GM18499 (cell line): Measurements from ENCODE around the gene PALLD.
"Not testable (repeated sequence)": the region's sequence is repeated elsewhere in the genome, so short reads cannot be mapped to it uniquely, and the experiment has no call there.

Experiments
- ATAC-seq: cut with Tn5 transposase; IDR thresholded peaks from one replicate; pipeline ENCODE4 v1.9.1; 2021; ENCODE audit warnings: moderate number of reproducible peaks; ENCODE audit not compliant: insufficient read depth, unreplicated experiment

PALLD gene

GRCh38 chr4:168496834-168497233 lies at the start of gene PALLD:
Gene PALLD (plus strand): TSS chr4:168497052.
- ATAC-seq: no peak

- not testable (repeated sequence) for ATAC-seq
These were observed 47.8 kb upstream of the PALLD start for GRCh38 chr4:168449063-168449462.

GRCh38 chr4:168449719-168450452 lies 47.0 kb upstream of the PALLD start:
- no peak for ATAC-seq

- no peak for ATAC-seq
These were observed 45.5 kb upstream of the PALLD start for GRCh38 chr4:168451331-168451730.

- ATAC-seq: no peak
These were observed 45.0 kb upstream of the PALLD start for GRCh38 chr4:168451744-168452390.

GRCh38 chr4:168453146-168453545 lies 43.7 kb upstream of the PALLD start:
- ATAC-seq: no peak

- not testable (repeated sequence) for ATAC-seq
These were observed 38.6 kb upstream of the PALLD start for GRCh38 chr4:168458256-168458655.

- ATAC-seq: no peak
These were observed 35.0 kb upstream of the PALLD start for GRCh38 chr4:168461821-168462220.

GRCh38 chr4:168472920-168473319 lies 23.9 kb upstream of the PALLD start:
- ATAC-seq: no peak

GRCh38 chr4:168474660-168475320 lies 22.1 kb upstream of the PALLD start:
- ATAC-seq: no peak

GRCh38 chr4:168475745-168476144 lies 21.1 kb upstream of the PALLD start:
- no peak for ATAC-seq

- no peak for ATAC-seq
These were observed 18.0 kb upstream of the PALLD start for GRCh38 chr4:168478868-168479267.

- ATAC-seq: no peak
These were observed 15.8 kb upstream of the PALLD start for GRCh38 chr4:168480931-168481611.

- no peak for ATAC-seq
These were observed 13.0 kb upstream of the PALLD start for GRCh38 chr4:168483811-168484210.

GRCh38 chr4:168484626-168485025 lies 12.2 kb upstream of the PALLD start:
- ATAC-seq: no peak

- ATAC-seq: no peak
These were observed 11.5 kb upstream of the PALLD start for GRCh38 chr4:168485156-168485910.

GRCh38 chr4:168486912-168487281 lies 10.0 kb upstream of the PALLD start:
- no peak for ATAC-seq

- no peak for ATAC-seq
These were observed 9.4 kb upstream of the PALLD start for GRCh38 chr4:168487282-168488035.

GRCh38 chr4:168488869-168489274 lies 8.0 kb upstream of the PALLD start:
- no peak for ATAC-seq

- ATAC-seq: no peak
These were observed 7.2 kb upstream of the PALLD start for GRCh38 chr4:168489616-168490015.
